Activated naive CD8-positive, alpha-beta T cell treated with anti-CD3 and anti-CD28 coated beads for 36 hours (primary cell): Measurements from ENCODE around the gene MNT. TPM values are rescaled to one million over a fixed set of nuclear protein-coding genes. Genes with fewer than 3 reads are reported as not detected.

Experiments
- DNase-seq: peaks from one replicate; pipeline ENCODE4 v3.0.0; 2021
- H3K27ac Mint-ChIP-seq: one replicate; pipeline ENCODE4 v1.8.0; 2022; ENCODE audit warnings: mild to moderate bottlenecking, moderate library complexity, mixed read lengths
- H3K27me3 Mint-ChIP-seq: one replicate; pipeline ENCODE4 v1.8.0; 2022; ENCODE audit warnings: mild to moderate bottlenecking, mixed read lengths
- H3K36me3 Mint-ChIP-seq: one replicate; pipeline ENCODE4 v1.8.0; 2021; ENCODE audit warnings: mild to moderate bottlenecking, mixed read lengths
- H3K4me1 Mint-ChIP-seq: one replicate; pipeline ENCODE4 v1.8.0; 2021; ENCODE audit warnings: mixed read lengths
- H3K4me3 Mint-ChIP-seq: one replicate; pipeline ENCODE4 v1.8.0; 2022; ENCODE audit warnings: mild to moderate bottlenecking, moderate library complexity, mixed read lengths
- H3K9me3 Mint-ChIP-seq: one replicate; pipeline ENCODE4 v1.8.0; 2022; ENCODE audit warnings: mixed read lengths
- total RNA-seq, 2 experiments: library from RNA; stranded (reverse); gene quantifications; one replicate each; pipeline ENCODE4 v1.2.3, GENCODE V29; 2021

MNT gene
- total RNA-seq, 2 experiments from 2014 or later, result 23.8 to 25.6 TPM

GRCh38 chr17:2423271-2423670, 22.4 kb upstream of the MNT start:
- no peak overlapping the region for H3K27ac Mint-ChIP-seq
- H3K4me1 Mint-ChIP-seq, result peaks cover 2% of the 10 kb centered on the region
- H3K9me3 Mint-ChIP-seq, result no peaks in the 10 kb centered on the region
- no peaks in the 10 kb centered on the region for H3K27me3 Mint-ChIP-seq
- no peak for DNase-seq
- H3K4me3 Mint-ChIP-seq, result no peak overlapping the region
- peaks cover 3% of the 10 kb centered on the region for H3K36me3 Mint-ChIP-seq

- no peaks in the 10 kb centered on the region for H3K9me3 Mint-ChIP-seq
- no peak overlapping the region for H3K27ac Mint-ChIP-seq
- H3K4me3 Mint-ChIP-seq, result no peak overlapping the region
- H3K4me1 Mint-ChIP-seq, result peaks cover 2% of the 10 kb centered on the region
- no peak for DNase-seq
- no peaks in the 10 kb centered on the region for H3K27me3 Mint-ChIP-seq
- peaks cover 3% of the 10 kb centered on the region for H3K36me3 Mint-ChIP-seq
These were observed 20.7 kb upstream of the MNT start for GRCh38 chr17:2421315-2422147.

GRCh38 chr17:2420176-2420575, 19.3 kb upstream of the MNT start:
- H3K27ac Mint-ChIP-seq, result no peak overlapping the region
- DNase-seq, result no peak
- no peak overlapping the region for H3K4me3 Mint-ChIP-seq
- no peaks in the 10 kb centered on the region for H3K36me3 Mint-ChIP-seq
- no peaks in the 10 kb centered on the region for H3K27me3 Mint-ChIP-seq
- H3K9me3 Mint-ChIP-seq, result no peaks in the 10 kb centered on the region
- peaks cover 2% of the 10 kb centered on the region for H3K4me1 Mint-ChIP-seq

GRCh38 chr17:2419486-2419885, 18.6 kb upstream of the MNT start:
- no peak for DNase-seq

GRCh38 chr17:2418572-2418971, 17.7 kb upstream of the MNT start:
- Mint-ChIP-seq H3K4me1 (peaks cover under 1% of the 10 kb centered on the region), H3K27ac (peak overlapping the region; percentile 51), H3K27me3 (no peaks in the 10 kb centered on the region), H3K9me3 (no peaks in the 10 kb centered on the region), H3K4me3 (no peak overlapping the region), H3K36me3 (peaks cover 5% of the 10 kb centered on the region)
- DNase-seq, result no peak

More at GRCh38 chr17:2419486-2419885, 18.6 kb upstream of the MNT start:
- no peak overlapping the region for H3K4me3 Mint-ChIP-seq
- no peaks in the 10 kb centered on the region for H3K9me3 Mint-ChIP-seq
- H3K4me1 Mint-ChIP-seq, result peaks cover 2% of the 10 kb centered on the region
- no peak overlapping the region for H3K27ac Mint-ChIP-seq
- H3K36me3 Mint-ChIP-seq, result no peaks in the 10 kb centered on the region
- H3K27me3 Mint-ChIP-seq, result no peaks in the 10 kb centered on the region

- H3K4me1 Mint-ChIP-seq, result no peaks in the 10 kb centered on the region
- no peak overlapping the region for H3K4me3 Mint-ChIP-seq
- DNase-seq, result peak; percentile 74
- H3K36me3 Mint-ChIP-seq, result peaks cover 5% of the 10 kb centered on the region
- H3K27me3 Mint-ChIP-seq, result no peaks in the 10 kb centered on the region
- no peaks in the 10 kb centered on the region for H3K9me3 Mint-ChIP-seq
- no peak overlapping the region for H3K27ac Mint-ChIP-seq
These were observed 15.3 kb upstream of the MNT start for GRCh38 chr17:2416010-2416734.

- no peak for DNase-seq
- Mint-ChIP-seq H3K9me3 (no peaks in the 10 kb centered on the region), H3K4me3 (no peak overlapping the region), H3K27ac (no peak overlapping the region), H3K36me3 (peaks cover 7% of the 10 kb centered on the region), H3K4me1 (no peaks in the 10 kb centered on the region), H3K27me3 (no peaks in the 10 kb centered on the region)
These were observed 14.2 kb upstream of the MNT start for GRCh38 chr17:2415081-2415480.

- Mint-ChIP-seq H3K4me1 (no peaks in the 10 kb centered on the region), H3K27ac (no peak overlapping the region), H3K9me3 (no peaks in the 10 kb centered on the region), H3K4me3 (no peak overlapping the region), H3K27me3 (no peaks in the 10 kb centered on the region), H3K36me3 (peaks cover 7% of the 10 kb centered on the region)
- no peak for DNase-seq
These were observed 13.7 kb upstream of the MNT start for GRCh38 chr17:2414446-2415064.

- Mint-ChIP-seq H3K36me3 (peaks cover 7% of the 10 kb centered on the region), H3K27me3 (no peaks in the 10 kb centered on the region), H3K27ac (no peak overlapping the region), H3K4me3 (no peak overlapping the region), H3K4me1 (no peaks in the 10 kb centered on the region), H3K9me3 (no peaks in the 10 kb centered on the region)
- DNase-seq, result no peak
These were observed 11.7 kb upstream of the MNT start for GRCh38 chr17:2412561-2413021.

- Mint-ChIP-seq H3K36me3 (peaks cover 7% of the 10 kb centered on the region), H3K27me3 (no peaks in the 10 kb centered on the region), H3K9me3 (no peaks in the 10 kb centered on the region), H3K4me1 (peaks cover 6% of the 10 kb centered on the region), H3K4me3 (no peak overlapping the region), H3K27ac (no peak overlapping the region)
- DNase-seq, result no peak
These were observed 10.1 kb upstream of the MNT start for GRCh38 chr17:2410951-2411350.

GRCh38 chr17:2406903-2407790, 6.3 kb upstream of the MNT start:
- Mint-ChIP-seq H3K27me3 (no peaks in the 10 kb centered on the region), H3K4me3 (no peak overlapping the region), H3K4me1 (peaks cover 27% of the 10 kb centered on the region), H3K27ac (peak overlapping the region; percentile 27), H3K36me3 (peaks cover 2% of the 10 kb centered on the region), H3K9me3 (no peaks in the 10 kb centered on the region)
- no peak for DNase-seq

GRCh38 chr17:2406271-2406902, 5.5 kb upstream of the MNT start:
- DNase-seq, result no peak
- H3K9me3 Mint-ChIP-seq, result no peaks in the 10 kb centered on the region
- H3K36me3 Mint-ChIP-seq, result peaks cover 2% of the 10 kb centered on the region
- H3K27ac Mint-ChIP-seq, result no peak overlapping the region
- H3K4me3 Mint-ChIP-seq, result no peak overlapping the region
- H3K27me3 Mint-ChIP-seq, result no peaks in the 10 kb centered on the region
- peaks cover 30% of the 10 kb centered on the region for H3K4me1 Mint-ChIP-seq

GRCh38 chr17:2405247-2405926, 4.5 kb upstream of the MNT start:
- no peak for DNase-seq
- H3K27ac Mint-ChIP-seq, result no peak overlapping the region
- H3K27me3 Mint-ChIP-seq, result no peaks in the 10 kb centered on the region
- H3K4me3 Mint-ChIP-seq, result no peak overlapping the region
- H3K36me3 Mint-ChIP-seq, result no peaks in the 10 kb centered on the region
- peaks cover 30% of the 10 kb centered on the region for H3K4me1 Mint-ChIP-seq
- no peaks in the 10 kb centered on the region for H3K9me3 Mint-ChIP-seq

- Mint-ChIP-seq H3K4me1 (peaks cover 38% of the 10 kb centered on the region), H3K4me3 (no peak overlapping the region), H3K36me3 (no peaks in the 10 kb centered on the region), H3K27ac (no peak overlapping the region), H3K27me3 (no peaks in the 10 kb centered on the region), H3K9me3 (no peaks in the 10 kb centered on the region)
- no peak for DNase-seq
These were observed 2.2 kb upstream of the MNT start for GRCh38 chr17:2403044-2403443.
